Activated CD4-positive, CD25-positive, alpha-beta regulatory T cell treated with anti-CD3 and anti-CD28 coated beads, Interleukin-2, amount 50 U/mL, for 24 hours (primary cell): ENCODE data around the gene PPP1R12B.
"Not testable (repeated sequence)": the region's sequence is repeated elsewhere in the genome, so short reads cannot be mapped to it uniquely, and the experiment has no call there.

ENCODE experiments used
- ATAC-seq, 2 donors: fragments of 150-1000 bp; cut with Tn5 transposase; one replicate each; pipeline ENCODE4 v1.10.0; 2021; ENCODE audit warnings: mild to moderate bottlenecking in 1 of 2, moderate library complexity in 1 of 2

PPP1R12B gene

GRCh38 chr1:202456372-202457169 is 108.1 kb downstream of the PPP1R12B start:
- ATAC-seq: not testable (repeated sequence)

DNA sequence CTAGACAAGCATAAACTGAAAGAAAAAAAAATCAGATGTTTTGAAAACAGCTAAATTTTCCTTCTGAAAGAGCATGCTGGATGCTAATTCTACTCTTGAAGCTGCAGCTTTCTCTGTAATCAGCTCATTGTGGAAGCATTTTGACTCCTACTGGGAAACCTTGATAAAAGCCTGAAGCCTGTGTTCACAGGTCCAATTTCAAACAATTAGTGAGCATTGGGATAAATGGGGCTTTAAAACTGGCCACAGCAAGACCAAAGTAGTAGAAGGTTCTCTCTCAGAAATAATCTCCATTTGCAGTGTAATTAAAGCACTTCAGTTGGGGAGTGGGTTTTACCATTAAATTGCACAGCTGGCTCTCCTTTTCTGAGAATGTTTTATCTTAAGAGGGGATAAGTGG is 110.2 kb downstream of the PPP1R12B start:
- ATAC-seq: not testable (repeated sequence)

- not testable (repeated sequence) for ATAC-seq
These were observed 111.1 kb downstream of the PPP1R12B start for GRCh38 chr1:202459470-202460142.

- ATAC-seq: not testable (repeated sequence)
These were observed 111.6 kb downstream of the PPP1R12B start for GRCh38 chr1:202460143-202460495.

- ATAC-seq: no peak
These were observed 114.0 kb downstream of the PPP1R12B start for GRCh38 chr1:202462342-202463076.

- ATAC-seq: not testable (repeated sequence)
These were observed 115.7 kb downstream of the PPP1R12B start for GRCh38 chr1:202464153-202464742.

DNA sequence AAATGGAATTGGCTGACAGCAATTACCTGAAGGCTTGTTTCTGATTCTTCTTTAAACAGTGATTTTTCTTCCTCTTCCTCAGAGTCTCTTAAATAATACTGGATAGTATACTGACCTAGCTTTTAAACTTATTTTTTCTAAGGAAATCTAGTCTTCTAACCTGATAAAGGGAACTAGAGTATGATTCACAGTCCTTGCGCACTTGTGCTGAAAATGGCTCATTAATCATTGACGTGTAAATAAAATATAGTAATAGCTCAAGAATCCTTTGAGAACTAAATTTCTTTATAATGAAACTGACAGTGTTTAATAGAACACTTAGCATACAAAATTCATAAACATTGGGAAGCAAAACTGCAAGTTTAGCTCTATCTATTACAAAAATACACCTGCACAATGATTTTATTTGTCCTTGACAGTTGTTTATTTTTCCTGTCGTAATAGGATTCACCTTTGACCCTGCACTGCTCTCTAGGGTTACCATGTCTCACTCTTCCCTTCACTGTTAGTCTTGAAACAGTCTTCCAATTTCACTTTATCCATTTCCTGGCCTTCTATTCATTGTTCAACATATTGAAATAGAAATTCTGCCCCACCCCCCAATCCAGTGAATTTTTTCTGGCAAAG is 117.3 kb downstream of the PPP1R12B start:
- not testable (repeated sequence) for ATAC-seq

- ATAC-seq: not testable (repeated sequence)
These were observed 117.8 kb downstream of the PPP1R12B start for GRCh38 chr1:202466339-202466738.

DNA sequence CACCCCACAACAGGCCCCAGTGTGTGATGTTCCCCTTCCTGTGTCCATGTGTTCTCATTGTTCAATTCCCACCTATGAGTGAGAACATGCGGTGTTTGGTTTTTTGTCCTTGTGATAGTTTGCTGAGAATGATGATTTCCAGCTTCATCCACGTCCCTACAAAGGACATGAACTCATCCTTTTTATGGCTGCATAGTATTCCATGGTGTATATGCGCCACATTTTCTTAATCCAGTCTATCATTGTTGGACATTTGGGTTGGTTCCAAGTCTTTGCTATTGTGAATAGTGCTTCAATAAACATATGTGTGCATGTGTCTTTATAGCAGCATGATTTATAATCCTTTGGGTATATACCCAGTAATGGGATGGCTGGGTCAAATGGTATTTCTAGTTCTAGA is 118.9 kb downstream of the PPP1R12B start:
- ATAC-seq: not testable (repeated sequence)

GRCh38 chr1:202468695-202469094 is 120.2 kb downstream of the PPP1R12B start:
- not testable (repeated sequence) for ATAC-seq

DNA sequence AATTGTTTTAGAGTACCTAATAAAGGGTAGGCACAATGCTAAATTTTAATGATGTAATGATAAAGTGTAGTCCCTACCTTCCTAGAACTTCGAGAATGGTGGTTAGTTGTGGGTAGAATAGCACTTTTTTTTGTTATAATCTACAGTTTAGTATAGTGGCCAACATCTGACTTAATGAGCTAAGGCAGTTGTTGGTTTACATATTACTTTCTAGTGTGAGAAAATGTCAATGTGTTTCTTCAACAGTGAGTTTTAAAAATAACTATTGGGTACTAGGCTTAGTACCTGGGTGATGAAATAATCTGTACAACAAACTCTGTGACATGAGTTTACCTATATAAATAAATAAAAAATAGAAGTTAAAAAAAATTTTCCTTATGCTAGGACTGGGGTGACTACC is 120.6 kb downstream of the PPP1R12B start:
- ATAC-seq: not testable (repeated sequence)

DNA sequence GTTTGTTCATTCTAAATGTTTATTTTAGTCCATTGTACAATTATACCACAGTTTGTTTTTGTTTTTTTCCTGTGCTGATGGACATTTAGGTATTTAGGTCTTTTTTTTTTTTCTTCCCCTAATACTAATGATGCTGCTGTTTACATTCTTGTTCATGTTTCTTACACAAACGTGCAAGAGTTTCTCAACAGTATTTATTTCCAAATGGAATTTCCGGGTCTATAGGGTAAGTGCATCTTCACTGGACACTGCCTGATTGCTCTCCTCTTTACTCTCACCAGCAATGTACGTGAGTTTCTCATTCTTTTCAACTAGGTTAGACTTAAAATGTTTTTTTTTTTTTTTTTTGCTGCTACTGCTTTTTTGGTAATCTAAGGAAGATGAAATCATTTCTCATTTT is 122.7 kb downstream of the PPP1R12B start:
- ATAC-seq: no peak

GRCh38 chr1:202472347-202473124 is 124.0 kb downstream of the PPP1R12B start:
- not testable (repeated sequence) for ATAC-seq

- not testable (repeated sequence) for ATAC-seq
These were observed 125.0 kb downstream of the PPP1R12B start for GRCh38 chr1:202473266-202474045.

DNA sequence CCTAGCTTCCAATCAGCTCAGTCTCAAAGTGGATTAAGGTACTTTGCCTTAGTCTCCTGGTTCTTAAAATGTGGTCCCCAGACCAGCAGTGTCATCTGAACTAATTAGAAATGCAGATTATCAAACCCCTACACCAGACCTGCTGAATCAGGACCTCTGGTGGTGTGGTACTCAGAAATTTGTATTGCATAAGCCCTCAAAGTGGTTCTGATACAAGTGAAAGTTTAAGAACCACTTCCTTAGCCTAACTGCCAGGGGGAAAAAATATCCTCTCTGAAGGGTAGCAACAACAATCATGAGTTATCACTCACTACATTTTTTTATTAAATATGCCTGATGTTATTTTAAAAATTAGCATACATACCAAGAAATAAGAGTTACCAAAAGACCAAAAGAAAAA is 131.2 kb downstream of the PPP1R12B start:
- ATAC-seq: peak in 1 of 2 donors; percentile 28

GRCh38 chr1:202480640-202481039 is 132.1 kb downstream of the PPP1R12B start:
- ATAC-seq: not testable (repeated sequence)

DNA sequence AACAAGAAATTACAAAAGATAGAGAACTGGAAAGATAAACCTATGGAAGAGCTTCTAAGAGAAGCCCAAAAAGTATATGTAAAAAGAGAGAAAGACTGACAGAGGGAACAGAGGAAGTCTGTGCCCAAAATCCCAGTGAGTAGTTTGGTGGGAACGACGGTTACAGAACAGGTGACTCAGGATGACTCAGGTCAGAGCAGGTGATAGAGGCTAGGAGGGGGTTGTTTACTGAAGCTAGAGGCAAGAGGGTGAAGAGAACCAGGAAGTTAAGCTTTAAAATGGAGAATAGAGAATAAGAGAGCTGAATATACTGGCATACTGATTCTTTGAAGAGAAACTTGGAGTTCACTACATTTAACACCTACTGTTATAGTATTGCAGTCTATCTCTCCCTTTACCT is 134.9 kb downstream of the PPP1R12B start:
- not testable (repeated sequence) for ATAC-seq

DNA sequence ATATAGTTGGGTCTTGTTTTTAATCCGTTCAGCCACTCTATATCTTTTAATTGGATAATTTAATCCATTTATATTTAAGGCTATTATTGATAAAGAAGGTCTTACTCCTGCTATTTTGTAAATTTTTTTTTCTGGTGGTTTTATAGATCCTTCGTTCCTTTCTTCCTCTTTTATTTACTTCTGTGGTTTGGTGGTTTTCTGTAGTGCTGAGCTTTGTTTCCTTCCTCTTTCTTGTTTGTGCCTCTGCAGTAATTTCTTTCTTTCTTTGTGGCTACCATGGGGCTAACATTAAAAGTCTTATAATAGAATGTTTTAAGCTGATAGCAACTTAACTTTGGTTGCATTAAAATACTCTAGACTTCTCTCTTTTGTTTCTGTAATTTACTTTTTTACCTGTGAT is 135.5 kb downstream of the PPP1R12B start:
- not testable (repeated sequence) for ATAC-seq

- ATAC-seq: not testable (repeated sequence)
These were observed 136.3 kb downstream of the PPP1R12B start for GRCh38 chr1:202484820-202485219.

- peak; percentile 56 to 86 for ATAC-seq
These were observed 139.7 kb downstream of the PPP1R12B start for GRCh38 chr1:202488178-202488649.

DNA sequence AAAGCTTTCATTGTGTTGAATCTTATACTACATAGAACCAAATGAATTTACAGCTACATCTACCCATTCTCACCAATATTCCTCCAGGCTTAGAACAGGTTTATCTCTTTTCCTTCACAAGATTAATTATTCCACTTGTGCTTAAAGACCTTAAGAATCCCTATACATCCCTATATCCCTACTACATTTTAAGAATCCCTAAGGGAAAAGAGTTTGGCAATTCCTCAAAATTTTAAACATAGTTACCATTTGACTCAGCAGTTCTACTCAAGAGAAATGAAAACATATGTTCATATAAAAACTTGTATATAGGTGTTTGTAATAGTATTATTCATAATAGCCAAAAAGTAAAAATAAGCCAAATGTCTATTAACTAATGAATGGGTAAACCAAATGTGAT is 140.6 kb downstream of the PPP1R12B start:
- not testable (repeated sequence) for ATAC-seq
